Fibroblast of mammary gland (primary cell): ENCODE data around the gene BEAN1.
A peak's percentile ranks its signal among the peaks of the same experiment; 100 is the strongest.

Experiments
- DNase-seq: peaks from one replicate; pipeline ENCODE4 v3.0.0-alpha.2; 2010; ENCODE audit warnings: low read depth
- H3K4me3 ChIP-seq: 2 replicates; pipeline ENCODE4 v1.5.1; 2011; ENCODE audit warnings: low read depth, mild to moderate bottlenecking, low read length, moderate library complexity; ENCODE audit not compliant: control insufficient read depth
- CTCF ChIP-seq: conservative IDR thresholded peaks from 2 replicates; pipeline ENCODE4 v1.5.1; 2011; ENCODE audit warnings: low read depth, low read length, inconsistent platforms; ENCODE audit not compliant: control insufficient read depth, insufficient read depth

The BEAN1 gene

GRCh38 chr16:66508248-66508913, 81.3 kb downstream of the BEAN1 start:
- TF ChIP-seq CTCF, result no peak
- H3K4me3 ChIP-seq, result no peak overlapping the region
- DNase-seq, result peak; percentile 30

- H3K4me3 ChIP-seq, result no peak overlapping the region
- no peak for TF ChIP-seq CTCF
- no peak for DNase-seq
These were observed 81.9 kb downstream of the BEAN1 start for GRCh38 chr16:66508914-66509496.

- DNase-seq, result no peak
- TF ChIP-seq CTCF, result no peak
- H3K4me3 ChIP-seq, result no peak overlapping the region
These were observed 82.5 kb downstream of the BEAN1 start for GRCh38 chr16:66509576-66509975.

- TF ChIP-seq CTCF, result no peak
- DNase-seq, result no peak
- no peak overlapping the region for H3K4me3 ChIP-seq
These were observed 83.2 kb downstream of the BEAN1 start for GRCh38 chr16:66510298-66510697.

- TF ChIP-seq CTCF, result no peak
- no peak overlapping the region for H3K4me3 ChIP-seq
- no peak for DNase-seq
These were observed 83.9 kb downstream of the BEAN1 start for GRCh38 chr16:66510711-66511601.

- TF ChIP-seq CTCF, result peak; percentile 12
- DNase-seq, result peak; percentile 84
- H3K4me3 ChIP-seq, result no peak overlapping the region
These were observed 84.6 kb downstream of the BEAN1 start for GRCh38 chr16:66511602-66512271.
